Measurements from ENCODE around the gene ULK2.

DNA sequence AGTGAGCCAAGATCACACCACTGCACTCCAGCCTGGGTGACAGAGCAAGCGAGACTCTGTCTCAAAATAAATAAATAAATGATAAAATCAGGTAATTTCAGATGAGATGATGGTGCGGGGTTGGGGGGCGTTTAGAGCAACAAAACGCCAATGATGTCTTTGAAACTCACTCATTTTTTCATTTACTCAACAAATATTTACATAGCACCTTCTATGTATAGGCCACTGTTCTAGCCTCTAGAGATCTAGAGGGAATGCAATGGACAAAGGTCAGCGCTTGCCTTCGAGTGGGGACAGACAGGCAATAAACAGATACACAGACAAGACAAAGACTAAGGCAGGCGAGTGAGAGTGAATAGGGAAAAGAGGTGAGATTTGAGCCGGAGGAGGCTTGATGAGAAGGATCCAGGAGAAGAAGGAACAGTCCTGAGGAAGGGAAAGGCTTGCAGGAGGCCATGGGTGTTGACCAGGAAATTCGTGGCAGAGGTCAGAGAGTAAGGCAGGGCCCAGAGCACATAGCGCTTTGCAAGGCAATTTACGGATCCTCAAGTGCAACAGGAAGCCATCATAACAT is 133.7 kb downstream of the ULK2 start:
- TF ChIP-seq, protein P1, sequence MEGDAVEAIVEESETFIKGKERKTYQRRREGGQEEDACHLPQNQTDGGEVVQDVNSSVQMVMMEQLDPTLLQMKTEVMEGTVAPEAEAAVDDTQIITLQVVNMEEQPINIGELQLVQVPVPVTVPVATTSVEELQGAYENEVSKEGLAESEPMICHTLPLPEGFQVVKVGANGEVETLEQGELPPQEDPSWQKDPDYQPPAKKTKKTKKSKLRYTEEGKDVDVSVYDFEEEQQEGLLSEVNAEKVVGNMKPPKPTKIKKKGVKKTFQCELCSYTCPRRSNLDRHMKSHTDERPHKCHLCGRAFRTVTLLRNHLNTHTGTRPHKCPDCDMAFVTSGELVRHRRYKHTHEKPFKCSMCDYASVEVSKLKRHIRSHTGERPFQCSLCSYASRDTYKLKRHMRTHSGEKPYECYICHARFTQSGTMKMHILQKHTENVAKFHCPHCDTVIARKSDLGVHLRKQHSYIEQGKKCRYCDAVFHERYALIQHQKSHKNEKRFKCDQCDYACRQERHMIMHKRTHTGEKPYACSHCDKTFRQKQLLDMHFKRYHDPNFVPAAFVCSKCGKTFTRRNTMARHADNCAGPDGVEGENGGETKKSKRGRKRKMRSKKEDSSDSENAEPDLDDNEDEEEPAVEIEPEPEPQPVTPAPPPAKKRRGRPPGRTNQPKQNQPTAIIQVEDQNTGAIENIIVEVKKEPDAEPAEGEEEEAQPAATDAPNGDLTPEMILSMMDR (IDR thresholded peaks at IDR 0.05): no peak
- TF ChIP-seq EP300 (IDR thresholded peaks at IDR 0.05; ENCODE audit: low read depth): no peak
- no peak for TF ChIP-seq POLR2A (IDR thresholded peaks at IDR 0.05)
